ENCODE measurements around the gene TXNL4A. TPM values are rescaled to one million over a fixed set of nuclear protein-coding genes. Genes with fewer than 3 reads are reported as not detected.

TXNL4A gene
- polyA plus RNA-seq, 1 of the 3 experiments (the other 2 are of a cell fraction) = 158 TPM

DNA sequence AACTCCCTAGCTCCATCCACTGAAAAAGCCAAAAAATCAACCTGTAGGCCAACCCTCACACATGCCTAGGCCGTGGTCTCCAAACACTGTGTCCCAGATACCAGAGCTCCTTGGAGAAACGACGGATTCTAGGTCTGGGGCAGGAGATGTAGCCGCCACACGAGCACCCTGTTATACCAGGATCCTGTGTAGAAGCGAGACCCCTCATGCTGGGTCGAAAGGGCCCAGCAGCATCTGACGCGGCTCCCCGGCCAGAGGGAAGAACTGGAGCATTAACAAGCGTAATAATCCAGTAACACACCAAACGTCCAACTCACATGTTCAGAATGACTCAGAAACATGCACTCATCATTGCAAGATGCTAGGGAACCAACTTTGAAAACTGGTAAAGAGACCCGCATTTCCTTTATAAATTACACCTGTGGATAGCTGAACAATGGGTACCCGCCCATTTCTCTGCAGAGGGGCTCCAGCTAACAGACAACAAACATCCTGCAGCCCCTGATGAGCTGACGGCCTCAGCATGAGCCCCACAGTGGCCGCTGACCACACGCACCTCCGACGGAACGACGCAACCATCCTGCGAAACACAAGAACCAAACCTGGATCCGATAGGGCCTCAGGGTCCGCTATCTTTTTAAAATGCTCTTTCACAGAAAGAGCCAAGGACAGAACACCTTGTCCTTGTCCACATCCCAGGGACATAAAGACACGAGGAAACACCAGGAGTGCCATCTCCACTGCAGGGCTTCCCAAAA is 51.1 kb downstream of the TXNL4A start:
- WGBS (ENCODE audit: low lambda C conversion rate) = 90% methylated on average over 25 of the region's 25 CpGs
- H4K20me1 ChIP-seq (ENCODE audit: insufficient read depth) = no peaks in the 10 kb centered on the region
- H3K9ac ChIP-seq = no peak overlapping the region
- CTCF ChIA-PET = no interaction called here
- H3K4me3 ChIP-seq (ENCODE audit: low read depth in 2 of 2, low read length in 1 of 2) = no peak overlapping the region
- POLR2A ChIA-PET = no interaction called here
- no peak overlapping the region for H3K27ac ChIP-seq (ENCODE audit: low read depth in 2 of 2, low read length in 1 of 2)
- H3K4me1 ChIP-seq (ENCODE audit: control insufficient read depth in 1 of 2, insufficient read depth in 2 of 2, low read depth in 1 of 2, low read length in 1 of 2) = no peaks in the 10 kb centered on the region
- no peaks in the 10 kb centered on the region for H3K9me2 ChIP-seq
- H3K79me2 ChIP-seq (ENCODE audit: insufficient read depth) = peaks cover 53% of the 10 kb centered on the region; the same call in 1 of the 2 replicates
- no peak for DNase-seq
- no peak overlapping the region for H3K4me2 ChIP-seq
- no peaks in the 10 kb centered on the region for H3F3A ChIP-seq (replicated peaks; ENCODE audit: insufficient read depth)
- no peaks in the 10 kb centered on the region for H3K27me3 ChIP-seq (ENCODE audit: insufficient read depth)
- peaks cover 5 to 35% of the 10 kb centered on the region in 2 experiments for H3K36me3 ChIP-seq (replicated peaks in 1 of 2; ENCODE audit: control insufficient read depth in 1 of 2, insufficient read depth in 2 of 2, low read length in 1 of 2)
- TF ChIP-seq JUND (IDR thresholded peaks at IDR 0.05) (no peak), MEF2A (IDR thresholded peaks at IDR 0.05; ENCODE audit: borderline replicate concordance, low read depth) (no peak), RFX5 (IDR thresholded peaks at IDR 0.05; ENCODE audit: low read length) (no peak), CHD2 (IDR thresholded peaks at IDR 0.05; ENCODE audit: low read length, partially characterized antibody) (no peak), ELF1 (IDR thresholded peaks at IDR 0.05) (no peak), SIN3A (IDR thresholded peaks at IDR 0.05; ENCODE audit: borderline replicate concordance, low read depth, low read length) (no peak), FOSL2 (IDR thresholded peaks at IDR 0.05; ENCODE audit: borderline replicate concordance, low read depth) (no peak), TAF1 (IDR thresholded peaks at IDR 0.05; ENCODE audit: borderline replicate concordance, low read depth, low read length) (no peak), IRF3 (IDR thresholded peaks at IDR 0.05; ENCODE audit: low read depth, low read length) (no peak), TEAD4 (IDR thresholded peaks at IDR 0.05; ENCODE audit: borderline replicate concordance, insufficient read depth) (no peak), POLR2AphosphoS5 (IDR thresholded peaks at IDR 0.05; ENCODE audit: low read depth, low read length) (no peak), RXRA (IDR thresholded peaks at IDR 0.05; ENCODE audit: borderline replicate concordance, low read depth) (no peak)
- TF ChIP-seq, protein P1, sequence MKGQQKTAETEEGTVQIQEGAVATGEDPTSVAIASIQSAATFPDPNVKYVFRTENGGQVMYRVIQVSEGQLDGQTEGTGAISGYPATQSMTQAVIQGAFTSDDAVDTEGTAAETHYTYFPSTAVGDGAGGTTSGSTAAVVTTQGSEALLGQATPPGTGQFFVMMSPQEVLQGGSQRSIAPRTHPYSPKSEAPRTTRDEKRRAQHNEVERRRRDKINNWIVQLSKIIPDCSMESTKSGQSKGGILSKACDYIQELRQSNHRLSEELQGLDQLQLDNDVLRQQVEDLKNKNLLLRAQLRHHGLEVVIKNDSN (IDR thresholded peaks at IDR 0.05; ENCODE audit: borderline replicate concordance, low read depth) = no peak
- TF ChIP-seq, protein P2, sequence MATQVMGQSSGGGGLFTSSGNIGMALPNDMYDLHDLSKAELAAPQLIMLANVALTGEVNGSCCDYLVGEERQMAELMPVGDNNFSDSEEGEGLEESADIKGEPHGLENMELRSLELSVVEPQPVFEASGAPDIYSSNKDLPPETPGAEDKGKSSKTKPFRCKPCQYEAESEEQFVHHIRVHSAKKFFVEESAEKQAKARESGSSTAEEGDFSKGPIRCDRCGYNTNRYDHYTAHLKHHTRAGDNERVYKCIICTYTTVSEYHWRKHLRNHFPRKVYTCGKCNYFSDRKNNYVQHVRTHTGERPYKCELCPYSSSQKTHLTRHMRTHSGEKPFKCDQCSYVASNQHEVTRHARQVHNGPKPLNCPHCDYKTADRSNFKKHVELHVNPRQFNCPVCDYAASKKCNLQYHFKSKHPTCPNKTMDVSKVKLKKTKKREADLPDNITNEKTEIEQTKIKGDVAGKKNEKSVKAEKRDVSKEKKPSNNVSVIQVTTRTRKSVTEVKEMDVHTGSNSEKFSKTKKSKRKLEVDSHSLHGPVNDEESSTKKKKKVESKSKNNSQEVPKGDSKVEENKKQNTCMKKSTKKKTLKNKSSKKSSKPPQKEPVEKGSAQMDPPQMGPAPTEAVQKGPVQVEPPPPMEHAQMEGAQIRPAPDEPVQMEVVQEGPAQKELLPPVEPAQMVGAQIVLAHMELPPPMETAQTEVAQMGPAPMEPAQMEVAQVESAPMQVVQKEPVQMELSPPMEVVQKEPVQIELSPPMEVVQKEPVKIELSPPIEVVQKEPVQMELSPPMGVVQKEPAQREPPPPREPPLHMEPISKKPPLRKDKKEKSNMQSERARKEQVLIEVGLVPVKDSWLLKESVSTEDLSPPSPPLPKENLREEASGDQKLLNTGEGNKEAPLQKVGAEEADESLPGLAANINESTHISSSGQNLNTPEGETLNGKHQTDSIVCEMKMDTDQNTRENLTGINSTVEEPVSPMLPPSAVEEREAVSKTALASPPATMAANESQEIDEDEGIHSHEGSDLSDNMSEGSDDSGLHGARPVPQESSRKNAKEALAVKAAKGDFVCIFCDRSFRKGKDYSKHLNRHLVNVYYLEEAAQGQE (IDR thresholded peaks at IDR 0.05; ENCODE audit: low read depth, low read length) = no peak
- peaks cover 16% of the 10 kb centered on the region; the same call in 1 of the 2 replicates for H3K9me3 ChIP-seq
- no peak overlapping the region for H2AFZ ChIP-seq (ENCODE audit: low read depth)

Measured in SK-N-SH (cell line).